K562 (cell line): ENCODE results near the gene PTK7. TPM values are rescaled to one million over a fixed set of nuclear protein-coding genes. Genes with fewer than 3 reads are reported as not detected.

Experiments used
- ARID1B ChIP-seq: fragments of 450-650 bp; IDR thresholded peaks from 2 replicates; pipeline ENCODE4 v1.6.1; 2016; ENCODE audit warnings: antibody characterized with exemption, mild to moderate bottlenecking, inconsistent platforms
- CREB3L1 ChIP-seq: fragments of 450-650 bp; IDR thresholded peaks from 2 replicates; pipeline ENCODE4 v1.6.1; 2014; ENCODE audit warnings: low read depth, mild to moderate bottlenecking, moderate library complexity, borderline replicate concordance
- DPF2 ChIP-seq: fragments of 450-650 bp; IDR thresholded peaks from 2 replicates; pipeline ENCODE4 v1.6.1; 2016
- ERF ChIP-seq: fragments of 450-650 bp; formaldehyde crosslinking; IDR thresholded peaks from 2 replicates; pipeline ENCODE4 v1.4.0; 2020; ENCODE audit warnings: mild to moderate bottlenecking, mixed read lengths
- HNRNPLL ChIP-seq: fragments of 200-400 bp; formaldehyde crosslinking; IDR thresholded peaks from 2 replicates; pipeline ENCODE4 v1.6.1; 2017; ENCODE audit warnings: low read length, low read depth, mild to moderate bottlenecking; ENCODE audit not compliant: poor library complexity, severe bottlenecking
- KAT7 ChIP-seq: sonication (generic); formaldehyde crosslinking; IDR thresholded peaks from 2 replicates; pipeline ENCODE4 v1.8.0; 2022; ENCODE audit warnings: missing genetic modification reagents, mild to moderate bottlenecking, borderline replicate concordance
- MAZ ChIP-seq, 2 experiments: fragments of 450-650 bp in 1 of 2; sonication (generic) in 1 of 2; formaldehyde crosslinking; IDR thresholded peaks in 1 of 2; conservative IDR thresholded peaks in 1 of 2; 2 replicates each; pipeline versions ENCODE4 v1.4.0 to v1.5.0; 2020; ENCODE audit warnings: mild to moderate bottlenecking in 1 of 2, missing genetic modification reagents in 1 of 2
- MBD2 ChIP-seq: sonication (generic); IDR thresholded peaks from 2 replicates; pipeline ENCODE4 v1.6.1; 2016; ENCODE audit warnings: low read depth, borderline replicate concordance
- POLR2AphosphoS5 ChIP-seq: IDR thresholded peaks from 2 replicates; pipeline ENCODE4 v1.6.1; 2011; ENCODE audit warnings: mild to moderate bottlenecking, low read depth, low read length, moderate library complexity; ENCODE audit not compliant: control insufficient read depth, insufficient read depth
- RBM34 ChIP-seq: fragments of 200-400 bp; formaldehyde crosslinking; IDR thresholded peaks from 2 replicates; pipeline ENCODE4 v1.6.1; 2018; ENCODE audit warnings: low read length, borderline replicate concordance; ENCODE audit not compliant: insufficient read depth
- SIN3A ChIP-seq, 2 experiments: fragments of 150-350 bp in 1 of 2; IDR thresholded peaks; 2 replicates each; pipeline ENCODE4 v1.6.1; 2011 to 2016; ENCODE audit warnings: borderline replicate concordance in 2 of 2, low read depth in 2 of 2, low read length in 2 of 2, mild to moderate bottlenecking in 2 of 2, moderate library complexity in 2 of 2; ENCODE audit not compliant: control insufficient read depth in 1 of 2
- ZNF253 ChIP-seq: fragments of 250-450 bp; sonication (Bioruptor Pico); conservative IDR thresholded peaks from 2 replicates; pipeline ENCODE4 v1.6.1; 2021; ENCODE audit warnings: mild to moderate bottlenecking
- ZNF384 ChIP-seq: IDR thresholded peaks from 2 replicates; pipeline ENCODE4 v1.6.1; 2012; ENCODE audit warnings: low read depth, low read length, improper control_type of control experiment
- polyA plus RNA-seq, 8 experiments: library from polyadenylated mRNA; depleted of rRNA in 4 of 8; stranded (reverse) in 5 of 8; unstranded in 3 of 8; fragments of >200 nt; fragmentation: Nextera tagmentation in 2 of 8; fragmentation: Illumina TruSeq in 1 of 8; extraction: Ambion mirVana in 2 of 8; extraction: Trizol in 1 of 8; gene quantifications; 2 replicates each; pipeline versions ENCODE4 v1.2.1 to v1.2.3, GENCODE V29; 2011 to 2014; ENCODE audit warnings: inconsistent platforms in 1 of 8, missing spikeins in 1 of 8
- total RNA-seq, 7 experiments: library from RNA; depleted of rRNA in 6 of 7; stranded (reverse); fragments of >200 nt in 6 of 7; fragmentation: Illumina TruSeq in 2 of 7; extraction: Trizol in 2 of 7; gene quantifications; 2 replicates each; pipeline versions ENCODE4 v1.2.1 to v1.2.3, GENCODE V29; 2011 to 2021; ENCODE audit warnings: low replicate concordance in 1 of 7
- TF ChIP-seq, protein P1 (sequence below): sonication (generic); formaldehyde crosslinking; IDR thresholded peaks from 2 replicates; pipeline ENCODE4 v1.8.0; 2022; ENCODE audit warnings: missing genetic modification reagents, mild to moderate bottlenecking, borderline replicate concordance
- TF ChIP-seq, protein P2 (sequence below): fragments of 150-350 bp; IDR thresholded peaks from 2 replicates; pipeline ENCODE4 v1.6.1; 2014; ENCODE audit warnings: low read depth, mild to moderate bottlenecking, low read length, borderline replicate concordance
- TF ChIP-seq, protein P3 (sequence below): sonication (generic); formaldehyde crosslinking; IDR thresholded peaks from 2 replicates; pipeline ENCODE4 v1.8.0; 2022; ENCODE audit warnings: mild to moderate bottlenecking, missing genetic modification reagents

Gene PTK7
- total and polyA plus RNA-seq, 9 of the 15 experiments (the other 6 are each of a cell fraction or from before 2014, with no cell fraction given), result 0.20 to 6.8 (median 4.2) TPM

DNA sequence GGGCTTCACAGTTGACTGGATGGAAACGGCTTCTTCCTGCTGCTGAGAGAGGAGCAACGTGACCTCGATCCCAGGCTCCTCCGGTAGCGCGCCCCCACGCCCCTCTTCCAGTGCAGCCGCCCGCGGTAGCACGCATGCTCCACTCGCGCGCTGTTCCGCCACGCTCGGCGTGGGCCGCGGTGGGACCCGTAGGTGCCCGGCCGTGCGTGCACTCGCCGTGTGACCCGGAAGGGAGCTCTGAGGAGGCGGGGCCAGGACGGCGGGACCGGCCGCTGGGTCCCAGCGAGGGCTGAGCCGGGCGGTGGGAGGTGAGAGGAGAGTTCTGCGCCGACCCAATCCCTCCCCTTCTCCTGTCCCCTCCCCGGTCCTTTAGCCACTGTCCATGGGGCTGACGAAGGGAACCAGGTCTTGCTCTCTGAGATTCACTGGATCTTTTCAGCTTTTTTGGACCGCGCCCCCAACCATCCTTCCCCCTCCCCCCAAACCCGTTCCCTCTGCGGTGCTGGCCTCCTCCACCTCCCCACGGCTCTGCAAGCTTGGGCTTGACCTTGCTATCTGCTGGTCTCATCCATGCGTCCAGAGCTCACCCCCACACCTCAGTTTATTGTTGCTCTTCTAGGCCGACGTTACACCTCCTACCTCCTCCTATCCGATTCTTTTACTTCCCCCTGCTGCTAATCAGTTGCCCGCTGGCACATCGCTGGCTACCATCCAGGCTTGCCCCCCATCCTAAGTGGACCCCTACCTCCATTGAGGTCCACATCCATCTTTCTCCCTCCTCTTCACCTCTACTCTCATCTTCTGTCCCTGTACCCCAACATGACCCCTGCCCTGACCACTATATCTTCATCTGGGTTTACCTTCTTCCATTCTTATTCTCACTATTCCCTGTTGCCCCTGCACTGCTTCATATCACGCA, 106.1 kb downstream of the PTK7 start, which contains the start of gene CUL9 (continued):
- TF ChIP-seq ZNF253 (CRISPR knock-in tag), result no peak
- 0 out of 2 replicates have a peak, but pooled peaks have one; percentile 31 for TF ChIP-seq RBM34
- TF ChIP-seq SIN3A (IDR thresholded peaks at IDR 0.05; ENCODE audit: borderline replicate concordance in 2 of 2, control insufficient read depth in 1 of 2, low read depth in 2 of 2, low read length in 2 of 2), result peak; percentile 81 to 84; a peak in 3 of 4 replicates
- TF ChIP-seq, protein P1, sequence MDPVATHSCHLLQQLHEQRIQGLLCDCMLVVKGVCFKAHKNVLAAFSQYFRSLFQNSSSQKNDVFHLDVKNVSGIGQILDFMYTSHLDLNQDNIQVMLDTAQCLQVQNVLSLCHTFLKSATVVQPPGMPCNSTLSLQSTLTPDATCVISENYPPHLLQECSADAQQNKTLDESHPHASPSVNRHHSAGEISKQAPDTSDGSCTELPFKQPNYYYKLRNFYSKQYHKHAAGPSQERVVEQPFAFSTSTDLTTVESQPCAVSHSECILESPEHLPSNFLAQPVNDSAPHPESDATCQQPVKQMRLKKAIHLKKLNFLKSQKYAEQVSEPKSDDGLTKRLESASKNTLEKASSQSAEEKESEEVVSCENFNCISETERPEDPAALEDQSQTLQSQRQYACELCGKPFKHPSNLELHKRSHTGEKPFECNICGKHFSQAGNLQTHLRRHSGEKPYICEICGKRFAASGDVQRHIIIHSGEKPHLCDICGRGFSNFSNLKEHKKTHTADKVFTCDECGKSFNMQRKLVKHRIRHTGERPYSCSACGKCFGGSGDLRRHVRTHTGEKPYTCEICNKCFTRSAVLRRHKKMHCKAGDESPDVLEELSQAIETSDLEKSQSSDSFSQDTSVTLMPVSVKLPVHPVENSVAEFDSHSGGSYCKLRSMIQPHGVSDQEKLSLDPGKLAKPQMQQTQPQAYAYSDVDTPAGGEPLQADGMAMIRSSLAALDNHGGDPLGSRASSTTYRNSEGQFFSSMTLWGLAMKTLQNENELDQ, result 0 out of 2 replicates have a peak, but pooled peaks have one; percentile 55
- TF ChIP-seq KAT7 (CRISPR knock-in tag), result peak; percentile 83; the same call in 1 of the 2 replicates
- TF ChIP-seq ERF, result peak; percentile 91
- TF ChIP-seq, protein P2, sequence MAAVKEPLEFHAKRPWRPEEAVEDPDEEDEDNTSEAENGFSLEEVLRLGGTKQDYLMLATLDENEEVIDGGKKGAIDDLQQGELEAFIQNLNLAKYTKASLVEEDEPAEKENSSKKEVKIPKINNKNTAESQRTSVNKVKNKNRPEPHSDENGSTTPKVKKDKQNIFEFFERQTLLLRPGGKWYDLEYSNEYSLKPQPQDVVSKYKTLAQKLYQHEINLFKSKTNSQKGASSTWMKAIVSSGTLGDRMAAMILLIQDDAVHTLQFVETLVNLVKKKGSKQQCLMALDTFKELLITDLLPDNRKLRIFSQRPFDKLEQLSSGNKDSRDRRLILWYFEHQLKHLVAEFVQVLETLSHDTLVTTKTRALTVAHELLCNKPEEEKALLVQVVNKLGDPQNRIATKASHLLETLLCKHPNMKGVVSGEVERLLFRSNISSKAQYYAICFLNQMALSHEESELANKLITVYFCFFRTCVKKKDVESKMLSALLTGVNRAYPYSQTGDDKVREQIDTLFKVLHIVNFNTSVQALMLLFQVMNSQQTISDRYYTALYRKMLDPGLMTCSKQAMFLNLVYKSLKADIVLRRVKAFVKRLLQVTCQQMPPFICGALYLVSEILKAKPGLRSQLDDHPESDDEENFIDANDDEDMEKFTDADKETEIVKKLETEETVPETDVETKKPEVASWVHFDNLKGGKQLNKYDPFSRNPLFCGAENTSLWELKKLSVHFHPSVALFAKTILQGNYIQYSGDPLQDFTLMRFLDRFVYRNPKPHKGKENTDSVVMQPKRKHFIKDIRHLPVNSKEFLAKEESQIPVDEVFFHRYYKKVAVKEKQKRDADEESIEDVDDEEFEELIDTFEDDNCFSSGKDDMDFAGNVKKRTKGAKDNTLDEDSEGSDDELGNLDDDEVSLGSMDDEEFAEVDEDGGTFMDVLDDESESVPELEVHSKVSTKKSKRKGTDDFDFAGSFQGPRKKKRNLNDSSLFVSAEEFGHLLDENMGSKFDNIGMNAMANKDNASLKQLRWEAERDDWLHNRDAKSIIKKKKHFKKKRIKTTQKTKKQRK, result no peak
- TF ChIP-seq CREB3L1, result peak; percentile 81
- peak; percentile 69; the same call in 1 of the 2 replicates for TF ChIP-seq MBD2
- TF ChIP-seq DPF2, result no peak; the same call in none of the 2 replicates
- peak; percentile 78 to 95 for TF ChIP-seq MAZ (CRISPR knock-in tag; conservative IDR thresholded peaks at IDR 0.05 in 1 of 2, IDR thresholded peaks at IDR 0.05 in 1 of 2)
- peak; percentile 77 for TF ChIP-seq POLR2AphosphoS5
- TF ChIP-seq, protein P3, sequence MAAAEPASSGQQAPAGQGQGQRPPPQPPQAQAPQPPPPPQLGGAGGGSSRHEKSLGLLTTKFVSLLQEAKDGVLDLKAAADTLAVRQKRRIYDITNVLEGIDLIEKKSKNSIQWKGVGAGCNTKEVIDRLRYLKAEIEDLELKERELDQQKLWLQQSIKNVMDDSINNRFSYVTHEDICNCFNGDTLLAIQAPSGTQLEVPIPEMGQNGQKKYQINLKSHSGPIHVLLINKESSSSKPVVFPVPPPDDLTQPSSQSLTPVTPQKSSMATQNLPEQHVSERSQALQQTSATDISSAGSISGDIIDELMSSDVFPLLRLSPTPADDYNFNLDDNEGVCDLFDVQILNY (CRISPR knock-in tag), result peak; percentile 96
- peak; percentile 56 for TF ChIP-seq ARID1B
- TF ChIP-seq ZNF384, result peak; percentile 41; the same call in 1 of the 2 replicates
- TF ChIP-seq HNRNPLL, result peak; percentile 68
